Pancreas (tissue), 10 donors: ENCODE results near the gene PITX1. TPM values are rescaled to one million over a fixed set of nuclear protein-coding genes. Genes with fewer than 3 reads are reported as not detected.

ENCODE experiments used
- ATAC-seq, 4 donors: fragments of 200-7000 bp; cut with Tn5 transposase; one replicate each; pipeline versions ENCODE4 v1.8.0 to v1.9.1; 2020; ENCODE audit warnings: mild to moderate bottlenecking in 4 of 4, moderate library complexity in 4 of 4
- DNase-seq, 6 donors: peaks; one replicate each; pipeline ENCODE4 v3.0.0-alpha.2; 2020
- FAIRE-seq: peaks from 2 replicates; lab custom pipeline; 2012; peaks lifted over from hg19 to GRCh38; lab: Jason Lieb, UNC
- H3K27ac ChIP-seq, 4 donors: fragments of 200-600 bp; sonication (generic); 1 replicate in 3 of 4; 2 replicates in 1 of 4; pipeline versions ENCODE4 v1.5.0 to v1.8.0; 2020
- H3K27me3 ChIP-seq, 4 donors: fragments of 200-600 bp; one replicate each; pipeline ENCODE4 v1.8.0; 2021
- H3K36me3 ChIP-seq, 3 donors: fragments of 200-600 bp; sonication (generic) in 1 of 3; one replicate each; pipeline versions ENCODE4 v1.5.0 to v1.8.0; 2020 to 2021
- H3K4me1 ChIP-seq, 3 donors: fragments of 200-600 bp; one replicate each; pipeline ENCODE4 v1.8.0; 2021
- H3K4me3 ChIP-seq, 4 donors: fragments of 200-600 bp; sonication (generic) in 2 of 4; one replicate each; pipeline versions ENCODE4 v1.5.0 to v1.8.0; 2020 to 2021
- H3K9me3 ChIP-seq, 4 donors: fragments of 200-600 bp; one replicate each; pipeline ENCODE4 v1.8.0; 2021
- CTCF ChIP-seq, 4 donors: fragments of 200-600 bp; sonication (generic) in 3 of 4; IDR thresholded peaks; one replicate each; pipeline versions ENCODE4 v1.5.0 to v1.8.0; 2021; ENCODE audit warnings: antibody characterized with exemption in 4 of 4
- WGBS, 2 donors: extraction: QIAGEN DNeasy Blood & Tissue Kit; methylation state at CpG; one replicate each; pipeline ENCODE4 v1.1.7; 2013; 5-methylcytosine and 5-hydroxymethylcytosine counted together
- intact Hi-C, 3 donors: fragments of 100-400 bp; cut with DNase I; formaldehyde crosslinking; loops; one replicate each; pipeline versions ENCODE4 v1.11.1 to v1.14.2; 2022
- polyA plus RNA-seq, 2 donors: library from polyadenylated mRNA; stranded (reverse); fragments of 200-250 nt; gene quantifications; one replicate each; pipeline ENCODE4 v1.2.3, GENCODE V29; 2013
- total RNA-seq, 6 donors: library from RNA; stranded (reverse); fragmentation: NEBNext Ultra II Directional in 4 of 6; extraction: Animal tissue kit (Norgen Biotek cat#: 25700) in 4 of 6; gene quantifications; one replicate each; pipeline versions ENCODE4 v1.2.1 to v1.2.4, GENCODE V29; 2021 to 2023
- donor health status: healthy with polysubstance abuse.
- donor health status: DM: no; HTN: no; CAD: no; lungs with moderate emphysema.
- donor health status: DM: no; HTN: no; CAD: no.
- donor health status: control.
- donor health status: control.
- donor health status: Bipolar disorder and iron deficiency.
- donor health status: DM: yes; HTN: yes; CAD: no.
- donor health status: DM: no; HTN: no; CAD: no.
- donor health status: DM: no; HTN: no; CAD: no.
- donor health status: DM: yes; HTN: yes; CAD: no.

The PITX1 gene
- total and polyA plus RNA-seq, 8 donors, result 0.12 to 0.28 (median 0.17) TPM; not detected in 4

GRCh38 chr5:135067587-135067986 is 33.6 kb upstream of the PITX1 start:
- Histone ChIP-seq H3K4me3 (no peak overlapping the region), H3K27ac (no peak overlapping the region), H3K27me3 (no peaks in the 10 kb centered on the region), H3K9me3 (no peaks in the 10 kb centered on the region), H3K4me1 (no peaks in the 10 kb centered on the region), H3K36me3 (no peaks in the 10 kb centered on the region)
- FAIRE-seq (no peak), ATAC-seq (no peak), DNase-seq (peak in 1 of 6 donors; percentile 24)
- no peak for TF ChIP-seq CTCF (IDR thresholded peaks at IDR 0.05)
- 72 to 74% methylated on average over 9 of the region's 9 CpGs for WGBS, 2 donors
- intact Hi-C loops, result no loop called here

GRCh38 chr5:135066781-135067180 is 32.8 kb upstream of the PITX1 start:
- Histone ChIP-seq H3K27ac (no peak overlapping the region), H3K4me3 (no peak overlapping the region), H3K36me3 (no peaks in the 10 kb centered on the region), H3K27me3 (no peaks in the 10 kb centered on the region), H3K9me3 (no peaks in the 10 kb centered on the region), H3K4me1 (no peaks in the 10 kb centered on the region)
- 71% methylated on average over 5 of the region's 5 CpGs for WGBS, 2 donors
- FAIRE-seq (no peak), ATAC-seq (no peak), DNase-seq (peak in 1 of 6 donors; percentile 38)
- no peak for TF ChIP-seq CTCF (IDR thresholded peaks at IDR 0.05)
- intact Hi-C loops, result no loop called here

GRCh38 chr5:135065306-135066265 is 31.6 kb upstream of the PITX1 start:
- Histone ChIP-seq H3K27ac (no peak overlapping the region), H3K4me1 (no peaks in the 10 kb centered on the region), H3K27me3 (no peaks in the 10 kb centered on the region), H3K36me3 (no peaks in the 10 kb centered on the region), H3K9me3 (no peaks in the 10 kb centered on the region), H3K4me3 (no peak overlapping the region)
- TF ChIP-seq CTCF (IDR thresholded peaks at IDR 0.05), result no peak
- FAIRE-seq (no peak), ATAC-seq (no peak), DNase-seq (peak in 1 of 6 donors; percentile 25)
- intact Hi-C loops, result no loop called here
- WGBS, 2 donors, result 65 to 74% methylated on average over 16 of the region's 16 CpGs

GRCh38 chr5:135064235-135064570 is 30.2 kb upstream of the PITX1 start:
- ATAC-seq, result no peak
- intact Hi-C loops, result no loop called here
- no peak overlapping the region for H3K4me3 ChIP-seq

More at GRCh38 chr5:135064235-135064570, 30.2 kb upstream of the PITX1 start:
- H3K27me3 ChIP-seq, result no peaks in the 10 kb centered on the region
- TF ChIP-seq CTCF (IDR thresholded peaks at IDR 0.05), result no peak
- H3K4me1 ChIP-seq, result no peaks in the 10 kb centered on the region
- no peaks in the 10 kb centered on the region for H3K9me3 ChIP-seq
- FAIRE-seq (no peak), DNase-seq (peak in 1 of 6 donors; percentile 14)
- H3K27ac ChIP-seq, result no peak overlapping the region
- WGBS, 2 donors, result 53 to 59% methylated on average over 4 of the region's 4 CpGs
- H3K36me3 ChIP-seq, result no peaks in the 10 kb centered on the region
